GM21423 (cell line): ENCODE measurements around the gene ZBTB17.
"Not testable (repeated sequence)": the region's sequence is repeated elsewhere in the genome, so short reads cannot be mapped to it uniquely, and the experiment has no call there.

Experiments used
- ATAC-seq: cut with Tn5 transposase; IDR thresholded peaks from one replicate; pipeline ENCODE4 v1.9.1; 2021; ENCODE audit warnings: mild to moderate bottlenecking, moderate library complexity; ENCODE audit not compliant: unreplicated experiment

The ZBTB17 gene

DNA sequence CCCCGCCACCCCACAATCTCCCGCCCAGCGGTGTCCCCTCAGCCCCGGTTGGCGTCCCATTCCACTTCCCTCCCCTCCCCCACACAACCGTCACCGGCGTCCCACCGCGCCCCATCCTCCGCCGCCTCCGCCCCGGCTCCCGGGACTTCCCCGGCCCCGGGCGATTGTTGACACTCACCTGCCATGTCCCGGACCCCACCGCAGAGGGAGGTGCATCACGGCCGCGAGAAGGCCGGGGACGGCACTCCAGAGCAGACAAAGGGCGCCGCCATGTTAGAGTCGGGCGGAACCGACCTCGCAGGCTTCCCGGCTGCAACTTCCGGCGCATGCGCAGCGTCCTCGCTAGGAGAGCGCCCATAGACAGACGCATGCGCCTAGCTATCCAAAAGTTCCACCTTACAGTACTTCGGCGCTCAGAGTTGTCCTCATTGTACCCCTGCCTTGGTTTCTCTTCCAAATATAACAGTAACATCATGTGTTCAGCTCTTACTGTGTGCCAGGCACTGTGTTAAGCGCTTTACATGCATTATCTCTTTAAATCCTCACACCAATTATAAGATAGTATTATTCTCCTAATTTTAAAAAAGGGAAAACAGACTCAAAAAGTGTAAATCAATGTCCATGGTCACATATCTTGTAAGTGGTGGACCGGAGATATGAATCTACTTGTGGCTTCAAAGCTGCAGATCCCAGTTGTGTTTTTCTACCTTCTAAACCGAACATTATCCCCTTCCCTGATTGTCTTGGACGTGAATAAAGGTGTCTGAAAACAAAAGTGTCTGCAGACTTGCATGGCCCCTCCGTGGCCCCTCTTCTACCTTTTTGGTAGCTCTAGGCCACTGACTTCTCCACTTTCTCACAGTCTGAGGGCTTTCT lies at the start of gene ZBTB17:
TSS of gene ZBTB17 (minus strand) at position 297 of the 876 bp plus-strand sequence. CDS start 27,606 bp downstream, outside the sequence.
- peak; percentile 78 for ATAC-seq

DNA sequence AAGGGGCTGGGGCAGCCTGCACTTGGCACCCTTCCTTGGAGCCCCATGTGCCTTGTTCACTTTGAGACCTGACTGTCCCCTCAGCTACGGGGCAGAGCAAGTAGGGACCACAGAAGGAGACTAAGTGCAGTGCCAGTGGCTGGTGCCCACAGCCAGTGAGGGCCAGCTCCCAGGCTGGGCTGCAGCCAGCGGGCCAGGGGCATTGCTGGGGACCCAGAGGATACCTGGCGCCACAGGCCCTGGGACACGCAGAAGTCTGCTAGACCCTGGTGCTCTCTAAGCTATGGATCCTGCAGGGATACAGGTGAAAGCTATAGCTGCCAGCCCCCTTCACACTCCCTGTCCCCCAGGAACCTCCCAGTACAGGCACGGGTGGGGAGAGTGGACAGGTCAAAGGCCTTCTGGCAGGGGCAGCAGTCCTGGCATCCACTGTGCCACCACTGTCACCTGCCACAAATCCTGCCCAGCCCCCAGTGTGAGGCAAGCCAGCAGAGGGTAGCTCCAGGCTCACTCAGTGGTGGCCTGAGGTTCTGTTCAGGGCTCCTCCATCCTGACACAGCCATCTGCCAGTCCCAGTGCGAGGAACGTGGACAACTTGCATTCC lies 47.3 kb upstream of the ZBTB17 start:
- ATAC-seq: no peak

DNA sequence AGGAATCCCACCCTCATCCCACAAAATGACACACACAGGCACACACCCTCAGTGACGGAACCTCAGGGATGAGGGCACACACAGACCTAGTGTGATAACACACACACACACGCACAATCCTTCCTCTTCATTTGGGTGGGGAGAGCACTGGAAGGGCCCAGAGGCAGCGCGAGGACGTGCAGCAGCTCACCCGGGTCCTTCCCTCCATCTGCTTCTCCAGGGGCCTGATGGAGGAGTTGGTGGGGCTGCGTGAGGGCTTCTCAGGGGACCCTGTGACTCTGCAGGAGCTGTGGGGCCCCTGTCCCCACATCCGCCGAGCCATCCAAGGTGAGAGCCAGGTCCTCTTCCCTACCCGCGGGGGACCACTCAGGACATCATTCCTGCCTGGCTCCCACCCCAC lies 46.5 kb upstream of the ZBTB17 start:
- ATAC-seq: no peak

DNA sequence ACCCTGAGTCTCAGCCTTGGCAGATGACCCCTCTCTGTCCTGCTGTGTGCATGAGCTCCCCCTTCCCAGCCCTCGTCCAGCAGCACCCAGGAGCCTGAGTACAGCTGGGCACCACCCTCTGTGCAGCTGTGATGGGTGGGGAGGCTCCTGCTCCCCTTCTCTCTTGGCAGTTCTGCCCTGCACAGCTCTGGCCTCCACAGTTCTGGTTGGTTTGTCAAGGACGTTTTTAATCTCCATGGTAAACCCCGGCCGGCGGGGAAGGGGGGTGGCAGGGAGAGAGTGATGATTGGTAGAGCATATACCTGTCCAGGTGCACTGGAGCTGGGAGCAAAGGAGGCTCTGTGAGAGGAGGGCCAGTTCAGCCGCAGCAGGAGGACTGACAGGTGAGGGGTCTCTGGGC lies 45.8 kb upstream of the ZBTB17 start, which contains the start of gene CLCNKA:
TSS of gene CLCNKA (plus strand) at position 356 of the 400 bp plus-strand sequence. CDS start 584 bp downstream, outside the sequence.
- no peak for ATAC-seq

DNA sequence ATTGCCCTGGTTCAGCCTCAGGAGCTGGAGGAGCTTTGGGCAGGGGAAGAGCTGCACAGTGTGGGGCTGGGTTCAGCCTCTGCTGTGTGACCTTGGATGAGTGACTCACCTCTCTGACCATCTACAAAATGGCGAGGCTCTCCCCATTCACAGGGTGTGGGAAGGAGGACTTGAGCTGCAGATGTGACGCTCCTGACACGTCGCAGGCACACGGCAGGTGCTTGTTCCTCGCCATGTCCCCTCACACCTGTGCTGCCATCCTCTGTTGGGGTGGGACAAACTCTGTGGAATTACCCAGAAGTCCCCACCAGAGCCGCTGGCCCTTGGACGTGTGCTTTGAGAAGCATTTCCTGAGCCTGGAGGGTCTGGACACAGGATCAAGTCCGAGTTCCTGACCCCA lies 45.0 kb upstream of the ZBTB17 start:
- ATAC-seq: not testable (repeated sequence)

DNA sequence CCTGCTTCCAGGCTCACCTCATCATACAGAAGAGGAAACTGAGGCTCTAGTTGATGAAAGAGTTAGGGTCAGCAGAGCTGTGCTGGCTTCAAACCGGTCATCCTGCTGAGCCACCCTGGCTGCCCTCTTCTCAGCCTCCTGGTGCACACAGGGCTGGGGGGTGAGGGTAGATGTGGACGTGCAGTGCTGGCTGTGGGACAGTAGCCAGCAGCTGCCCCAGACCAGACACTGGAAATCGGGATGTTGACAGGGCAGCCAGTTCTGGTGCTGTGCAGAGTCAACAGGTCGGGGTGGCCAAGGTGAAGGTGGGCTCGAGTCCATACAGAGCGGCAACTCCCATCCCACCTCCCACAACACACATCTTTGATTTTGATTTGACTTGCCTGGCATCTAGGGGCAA lies 44.4 kb upstream of the ZBTB17 start:
- ATAC-seq: no peak

DNA sequence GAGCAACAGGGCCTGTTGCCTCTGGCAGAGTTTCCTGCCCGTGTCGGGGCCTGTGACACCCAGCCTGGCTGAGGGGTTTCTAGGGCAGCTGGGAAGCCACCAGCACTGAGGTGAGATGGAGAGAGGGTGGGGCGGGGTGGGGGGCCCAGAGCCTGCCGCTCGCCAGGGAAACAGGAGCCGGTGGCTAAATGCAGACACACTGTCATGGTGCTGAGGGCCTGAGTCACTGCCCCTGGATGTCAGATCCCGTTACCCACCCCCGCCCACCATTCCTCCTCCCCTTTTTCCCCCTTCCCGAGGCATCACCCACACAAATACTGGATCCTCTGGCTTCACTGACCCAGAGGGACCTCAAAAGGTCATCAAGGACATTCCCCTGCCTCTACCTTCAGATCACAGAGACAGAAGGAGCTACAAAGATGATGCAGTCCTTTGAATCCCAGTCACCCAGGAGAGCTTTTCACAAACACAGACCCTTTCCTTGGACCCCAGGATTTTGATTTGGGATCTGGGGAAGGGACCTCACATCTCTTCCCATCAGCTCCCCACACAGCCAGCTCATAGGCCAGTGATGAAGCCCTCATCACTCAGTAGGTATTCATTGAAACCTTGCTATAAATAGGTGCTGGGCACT lies 43.9 kb upstream of the ZBTB17 start:
- ATAC-seq: no peak

DNA sequence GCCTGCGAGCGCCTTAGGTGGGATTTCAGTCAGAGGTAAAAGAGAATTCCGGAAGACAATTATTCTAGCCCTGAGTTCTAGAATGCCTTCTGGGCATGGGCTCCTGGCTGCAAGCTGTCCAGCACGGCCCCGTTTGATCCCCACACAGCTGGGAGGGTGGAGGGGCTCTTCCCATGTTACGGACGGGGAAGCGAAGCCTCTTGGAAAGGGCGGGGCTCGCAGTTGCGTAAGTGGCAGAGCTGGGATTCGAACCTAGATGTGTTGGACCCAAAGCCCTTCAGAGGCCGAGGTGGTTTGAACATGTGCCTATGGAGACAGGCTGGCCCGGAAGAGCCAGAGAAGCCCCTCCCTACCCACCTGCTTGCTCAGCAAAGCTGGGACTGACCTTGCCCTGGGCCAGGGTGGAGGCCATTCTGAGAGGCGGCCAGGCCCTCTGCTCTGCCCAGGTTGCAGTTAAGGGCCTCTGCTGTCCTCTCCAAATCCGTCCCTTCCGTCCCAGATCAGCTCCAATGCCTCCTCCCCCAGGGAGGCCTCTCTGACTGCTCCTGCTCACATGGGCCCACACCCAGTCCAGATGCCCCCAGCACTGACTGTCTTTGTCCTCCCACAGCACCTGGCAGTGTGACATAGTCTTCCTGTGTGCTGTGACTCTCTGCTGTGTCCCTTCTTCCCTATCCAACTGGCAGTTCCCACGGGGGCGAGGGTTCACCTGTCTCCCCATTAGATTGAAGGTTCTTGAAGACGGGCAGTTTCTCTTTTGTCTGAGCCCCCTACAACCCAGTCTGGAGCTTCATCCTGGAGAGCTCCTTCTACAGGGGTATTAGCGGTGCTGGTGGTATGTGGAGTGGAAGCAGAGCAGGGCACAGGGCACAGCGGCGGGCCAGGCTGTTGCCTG lies 43.1 kb upstream of the ZBTB17 start:
- no peak for ATAC-seq

DNA sequence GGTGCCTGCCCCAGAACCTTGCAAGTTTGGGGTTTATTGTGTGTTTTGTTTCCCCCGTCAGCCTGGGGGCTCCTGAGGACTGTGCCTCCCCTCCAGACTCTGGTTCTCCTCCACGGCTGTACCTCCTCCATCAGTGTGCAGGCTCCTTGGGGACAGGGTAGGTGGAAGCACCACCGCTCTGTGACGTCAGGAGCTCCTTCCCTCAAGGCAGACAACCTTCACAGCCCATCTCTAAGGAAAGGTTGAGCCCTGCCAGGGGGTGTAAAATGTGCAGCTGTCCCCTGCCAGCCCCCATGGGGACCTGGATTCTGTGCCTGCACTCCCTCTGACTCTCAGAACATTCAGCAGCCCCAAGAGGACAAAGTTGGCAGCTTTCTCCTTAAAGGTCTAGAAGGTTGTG lies 42.4 kb upstream of the ZBTB17 start:
- no peak for ATAC-seq

DNA sequence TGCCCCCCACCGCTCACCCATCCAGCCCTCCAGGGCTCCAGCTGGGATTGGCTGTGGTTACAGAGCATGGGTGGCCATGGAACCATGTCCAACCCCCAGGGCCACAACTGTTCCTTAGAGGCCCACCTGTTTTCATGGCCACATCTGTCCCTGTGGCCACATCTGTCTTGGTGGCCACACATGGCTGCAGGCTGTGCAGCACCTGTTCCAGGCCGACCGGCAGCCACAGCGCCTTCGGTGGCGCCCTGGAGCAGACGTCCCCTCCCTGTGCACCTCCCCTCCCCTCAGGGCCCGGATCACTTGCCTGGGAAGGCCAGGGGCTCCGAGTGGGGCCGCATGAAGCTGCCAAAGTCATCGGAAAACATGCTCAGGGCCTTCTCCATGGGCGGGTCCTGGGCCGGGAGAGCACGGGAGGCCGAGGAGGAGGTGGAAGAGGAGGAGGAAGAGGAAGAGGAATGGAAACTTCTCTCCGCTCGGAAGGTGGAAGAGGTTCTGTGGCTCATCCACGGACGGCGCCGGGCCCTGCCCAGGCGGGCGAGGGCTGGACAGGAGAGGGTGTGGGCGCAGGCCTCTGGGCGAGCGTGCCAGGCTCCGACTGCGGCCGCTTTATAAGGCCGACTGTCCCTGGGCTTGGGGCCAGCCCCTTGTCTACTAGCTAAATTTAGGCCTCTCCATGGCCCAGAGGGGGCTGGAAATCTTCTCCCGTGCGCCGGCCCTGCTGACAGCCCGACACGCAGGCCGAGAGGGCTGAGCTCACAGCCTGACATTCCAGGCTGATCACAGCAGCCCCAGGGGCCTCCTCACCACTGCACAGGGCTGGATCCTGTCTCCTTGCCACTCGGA lies 41.8 kb upstream of the ZBTB17 start, which contains the start of gene HSPB7:
TSS of gene HSPB7 (minus strand) at position 583 of the 843 bp plus-strand sequence. CDS start at position 503, 80 bp downstream.
- ATAC-seq: no peak

DNA sequence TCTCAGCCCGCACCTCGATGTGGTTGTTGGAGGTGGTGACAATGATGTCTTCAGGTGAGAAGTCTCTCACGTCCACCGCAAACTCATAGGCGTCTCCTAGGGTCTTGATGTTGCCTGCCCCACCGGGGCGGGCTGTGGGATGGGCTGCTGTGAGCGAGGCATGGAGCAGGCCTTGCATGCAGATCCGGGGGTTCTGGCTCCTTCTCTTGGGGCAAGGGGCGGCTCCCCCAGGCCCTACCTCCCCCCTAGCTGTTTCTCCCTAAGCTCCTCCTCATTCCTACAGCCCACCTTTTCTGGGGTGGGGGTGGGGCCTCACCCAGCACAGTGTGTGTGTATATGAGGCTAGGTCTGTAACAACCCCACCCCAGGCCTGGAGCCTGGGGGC lies 41.2 kb upstream of the ZBTB17 start:
- ATAC-seq: no peak

DNA sequence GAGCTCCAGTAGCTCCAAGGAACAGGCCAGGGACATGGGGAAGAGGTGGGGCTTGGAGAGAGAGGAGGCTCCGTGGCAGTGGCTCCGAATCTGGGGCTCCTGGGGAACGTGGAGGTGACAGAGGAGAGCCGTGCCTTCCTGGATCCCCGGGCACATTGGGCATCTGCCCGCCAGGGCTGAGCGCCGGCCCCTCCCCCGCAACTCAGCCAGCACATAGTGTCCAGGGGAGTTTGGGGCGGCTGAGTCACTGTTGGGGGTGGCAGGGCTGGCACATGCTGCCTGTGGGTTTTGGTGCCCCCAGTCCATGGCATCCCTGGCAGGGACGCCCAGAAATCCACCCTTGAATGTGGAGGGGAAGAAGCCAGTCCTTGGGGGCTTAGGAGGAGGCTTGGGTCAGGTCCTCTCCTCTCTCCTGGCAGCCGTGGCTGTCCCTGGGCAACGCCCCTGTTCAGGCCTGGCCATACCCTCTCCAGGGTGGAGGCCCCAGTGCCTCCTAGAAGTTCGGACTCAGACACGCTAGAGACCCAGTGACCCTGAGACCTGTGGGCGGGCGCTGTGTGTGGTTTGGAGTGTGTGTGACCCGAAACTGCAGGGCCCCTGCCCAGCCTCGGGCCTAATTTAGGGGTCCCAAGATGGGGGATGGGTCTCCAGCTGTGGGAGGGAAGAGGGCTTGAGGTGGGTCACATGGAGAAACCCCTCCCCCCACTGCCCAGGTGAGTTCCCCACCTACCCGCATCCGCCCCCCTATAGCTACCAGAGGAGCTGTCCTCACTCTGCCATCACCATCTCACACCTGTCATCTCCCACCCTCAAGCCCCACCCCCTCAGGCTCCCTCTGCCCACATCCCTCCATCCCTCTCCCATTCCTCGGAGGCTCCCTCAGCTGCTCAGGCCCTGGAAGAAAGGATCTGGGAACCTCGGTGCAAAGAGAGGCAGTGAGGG lies 40.3 kb upstream of the ZBTB17 start:
- no peak for ATAC-seq

DNA sequence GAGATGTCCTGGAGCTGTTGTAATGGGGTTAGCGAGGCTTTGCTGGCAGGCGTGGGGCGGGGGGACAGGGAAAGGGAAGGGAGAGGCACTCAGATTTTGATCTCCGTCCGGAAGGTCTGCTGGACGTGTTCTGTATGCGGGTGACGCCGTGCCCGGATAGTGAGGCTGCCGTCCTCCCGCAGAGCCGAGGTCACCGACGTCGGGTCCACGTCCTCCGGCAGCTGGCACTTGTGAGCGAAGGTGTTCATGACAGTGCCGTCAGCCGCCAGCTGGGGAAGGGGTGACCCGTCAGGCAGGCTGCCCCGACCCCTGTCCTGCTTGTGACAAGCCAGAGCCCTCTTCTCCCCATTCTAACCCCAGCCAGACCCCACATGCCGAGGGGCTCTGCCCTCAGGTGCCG lies 39.6 kb upstream of the ZBTB17 start:
- ATAC-seq: no peak

DNA sequence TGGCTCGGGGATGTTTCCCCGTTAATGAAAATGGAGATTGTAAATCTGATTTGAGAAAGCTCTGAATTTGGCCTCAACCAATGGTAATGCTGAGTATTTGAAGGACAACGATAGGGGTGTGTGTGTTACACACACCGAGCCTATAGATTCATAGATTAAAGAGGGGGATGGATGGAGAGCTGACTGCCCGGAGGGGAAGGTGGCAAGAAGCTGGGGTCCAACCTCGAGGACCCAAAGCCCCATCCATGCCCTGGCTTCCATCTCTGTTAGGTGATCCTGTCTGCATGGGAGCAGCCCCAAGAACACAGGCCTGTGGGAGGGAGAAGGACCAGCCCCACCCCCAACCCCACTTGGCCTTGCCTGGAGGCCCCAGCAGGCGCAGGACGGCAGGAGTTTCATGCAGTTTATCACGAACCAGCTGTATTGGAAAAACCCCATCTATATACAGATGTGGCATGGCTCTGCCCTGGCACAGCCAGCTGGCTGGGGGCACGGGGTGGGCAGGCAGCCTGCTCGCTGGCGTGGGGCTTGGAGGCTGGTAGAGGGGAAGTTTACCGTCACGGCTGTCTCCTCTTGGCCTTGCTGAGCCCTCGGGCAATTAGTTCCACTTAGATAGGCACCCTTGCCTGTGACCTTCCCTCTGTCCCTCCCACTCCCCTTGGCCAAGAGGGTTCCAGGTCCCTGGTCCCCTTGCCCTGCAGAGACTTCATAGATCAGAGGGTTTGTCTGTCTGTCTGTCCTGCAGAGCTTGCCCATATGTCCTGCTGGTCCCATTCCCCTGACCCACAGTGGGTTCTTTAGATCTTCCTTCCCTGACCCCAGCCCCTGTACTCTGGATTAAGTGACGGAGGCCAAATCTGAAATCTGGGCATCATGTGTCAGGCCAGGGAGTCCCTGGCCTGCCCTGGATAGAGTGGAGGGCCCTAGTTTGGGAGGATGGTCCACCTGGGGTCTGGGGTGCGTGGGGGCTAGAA lies 38.9 kb upstream of the ZBTB17 start:
- ATAC-seq: no peak

DNA sequence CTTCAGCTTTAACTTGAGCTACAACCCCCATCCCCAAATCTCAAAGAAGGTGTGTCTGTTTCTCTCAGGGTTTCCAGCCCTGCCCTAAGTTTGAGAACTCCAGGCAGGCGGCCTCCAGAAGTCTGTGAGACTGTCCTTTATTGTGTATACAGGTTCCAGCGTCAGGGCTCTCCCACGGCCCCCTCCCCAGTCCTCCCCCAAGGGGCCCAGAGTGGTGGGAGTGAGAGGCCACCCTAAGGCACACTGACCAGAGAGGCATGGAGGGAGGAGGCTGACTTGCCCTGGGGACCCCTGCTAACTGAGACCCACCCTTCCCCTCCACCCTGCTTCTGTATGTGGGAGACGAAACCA lies 38.0 kb upstream of the ZBTB17 start:
- no peak for ATAC-seq

DNA sequence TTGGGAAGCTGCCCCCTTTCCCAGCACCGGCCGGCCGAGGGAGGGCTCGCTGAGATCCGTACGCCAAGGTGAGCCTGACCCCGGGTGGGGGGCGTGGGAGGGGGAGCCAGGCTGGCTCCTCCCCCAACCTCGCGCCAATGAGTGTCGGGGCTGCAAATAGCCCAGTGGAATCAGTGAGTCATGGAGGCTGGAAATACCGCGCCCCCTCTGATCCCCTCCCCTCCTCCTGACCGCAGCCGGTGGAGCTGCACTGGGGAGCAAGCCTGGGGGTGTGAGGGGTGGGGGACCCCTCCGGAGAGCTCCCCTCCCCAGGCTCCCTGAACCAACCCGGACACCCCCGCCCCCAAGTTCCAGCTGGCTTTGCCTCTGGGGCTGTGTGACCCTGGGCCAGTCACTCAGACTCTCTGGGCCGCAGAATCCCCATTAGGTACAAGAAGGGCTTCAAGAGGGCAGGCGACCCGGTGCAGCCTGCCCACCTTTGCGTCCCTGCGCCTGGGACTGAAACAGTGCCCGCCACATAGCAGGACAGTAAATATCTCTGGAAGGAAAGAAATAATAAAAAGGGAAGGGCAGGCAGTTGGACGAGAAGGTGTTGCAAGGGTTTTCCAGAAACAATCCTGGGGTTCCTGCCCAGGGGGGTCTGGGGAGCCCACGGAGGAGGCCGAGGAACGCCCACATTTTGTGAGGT lies 37.5 kb upstream of the ZBTB17 start:
- no peak for ATAC-seq

DNA sequence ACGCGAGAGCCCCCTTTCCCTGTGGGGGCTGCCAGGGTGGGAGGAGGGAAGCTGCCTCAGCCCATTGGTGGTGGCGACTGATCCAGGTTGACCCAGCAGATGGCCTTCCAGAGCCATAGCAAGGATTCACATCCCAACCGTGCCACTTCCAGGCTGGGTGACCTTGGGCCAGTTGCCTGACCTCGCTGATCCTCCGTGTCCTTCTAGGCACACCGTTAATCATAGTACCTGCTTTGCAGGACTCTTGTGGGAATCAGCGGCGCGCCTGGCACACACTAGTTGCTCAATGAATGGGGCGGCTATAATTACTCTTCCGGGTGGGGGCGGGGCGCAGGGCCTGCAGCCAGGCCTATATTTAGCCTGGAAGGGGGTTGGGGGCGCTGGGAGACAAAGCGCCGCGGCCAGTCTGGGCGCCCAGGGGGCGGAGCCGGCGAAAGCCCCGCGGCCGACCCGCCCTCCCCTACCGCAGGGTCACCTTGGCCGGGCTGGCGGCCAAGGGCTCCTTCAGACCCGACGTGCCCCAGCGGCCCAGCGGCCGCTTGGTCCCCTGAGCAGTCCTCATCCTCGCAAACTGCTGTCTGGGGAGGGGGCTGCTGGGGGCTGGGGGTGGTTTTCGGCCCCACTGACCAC lies 36.8 kb upstream of the ZBTB17 start:
- no peak for ATAC-seq
